ENCODE data around the gene PTOV1. TPM values are rescaled to one million over a fixed set of nuclear protein-coding genes. Genes with fewer than 3 reads are reported as not detected.

Gene PTOV1
- total and polyA plus RNA-seq, 2 of the 8 experiments (the other 6 are each of a cell fraction or from before 2014, with no cell fraction given), result 147 to 251 TPM

DNA sequence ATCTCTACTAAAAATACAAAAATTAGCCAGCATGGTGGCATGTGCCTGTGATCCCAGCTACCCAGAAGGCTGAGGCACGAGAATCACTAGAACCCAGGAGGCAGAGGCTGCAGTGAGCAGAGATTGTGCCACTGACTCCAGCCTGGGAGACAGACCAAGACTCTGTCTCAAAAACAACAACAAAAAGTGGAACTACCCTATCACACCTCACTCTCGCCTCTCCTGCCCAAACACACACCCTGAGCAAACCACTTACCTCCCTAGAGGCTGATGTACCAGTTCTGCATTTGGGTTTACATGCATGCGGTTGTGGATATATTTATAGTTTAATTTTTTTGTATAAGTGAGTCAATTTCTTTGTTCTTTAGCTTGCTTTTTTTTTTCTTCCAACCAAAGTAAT is 7.7 kb upstream of the PTOV1 start:
- CTCF ChIA-PET (ENCODE audit: partially characterized antibody), result interaction anchor here (2.1 kb wide), 1 partner anchor 38 kb away, joined by 4 read pairs; no protein-coding TSS in a partner anchor
- no peak for FAIRE-seq
- 92% methylated on average over 3 of the region's 3 CpGs; no CpG with 5 or more reads in 1 of the 2 experiments for WGBS, 2 experiments (ENCODE audit: extremely low coverage in 1 of 2, insufficient coverage in 1 of 2, insufficient read length in 1 of 2, insufficient replicate concordance in 2 of 2, low coverage in 1 of 2, low lambda C conversion rate in 2 of 2, missing lambda C conversion rate in 1 of 2)

More for the DNA sequence above, 7.7 kb upstream of the PTOV1 start:
- no peaks in the 10 kb centered on the region for H3K79me2 ChIP-seq (ENCODE audit: control insufficient read depth in 1 of 2, insufficient read depth in 2 of 2, low read length in 2 of 2)
- no peak overlapping the region for H2BK12ac ChIP-seq (ENCODE audit: low read depth, low read length)
- H3K14ac ChIP-seq (ENCODE audit: insufficient read length), result no peak overlapping the region
- H2BK5ac ChIP-seq (ENCODE audit: low read depth, low read length), result no peak overlapping the region
- H3K23ac ChIP-seq (ENCODE audit: insufficient read length), result no peak overlapping the region
- H3K9me3 ChIP-seq (ENCODE audit: insufficient read depth in 2 of 2, low read depth in 1 of 2, low read length in 1 of 2), result no peaks in the 10 kb centered on the region
- no peak overlapping the region for H4K91ac ChIP-seq (replicated peaks; ENCODE audit: insufficient read length, low read length)
- H3K36me3 ChIP-seq (ENCODE audit: control insufficient read depth in 2 of 4, insufficient read depth in 4 of 4, low read length in 3 of 4), result peaks cover 2 to 9% (median 6%) of the 10 kb centered on the region in 4 experiments; a peak in 5 of 8 replicates
- H2BK20ac ChIP-seq (ENCODE audit: low read length), result no peak overlapping the region
- POLR2A ChIA-PET (ENCODE audit: partially characterized antibody), result interaction anchor here (0.6 to 3.3 kb wide), 4 partner anchors 11 to 65 kb away, joined by 3 to 12 read pairs (median 5); no protein-coding TSS in a partner anchor
- no peaks in the 10 kb centered on the region for H3K23me2 ChIP-seq (ENCODE audit: low read depth, low read length)
- peaks cover 0 to 2% of the 10 kb centered on the region in 2 experiments for H4K20me1 ChIP-seq (replicated peaks in 1 of 2; ENCODE audit: control insufficient read depth in 1 of 2, insufficient read depth in 2 of 2, low read length in 2 of 2)
- no peak overlapping the region for H2BK120ac ChIP-seq (replicated peaks; ENCODE audit: low read depth, low read length)
- no peak overlapping the region for H4K5ac ChIP-seq (ENCODE audit: insufficient read length, low read depth, low read length)
- H2BK15ac ChIP-seq (ENCODE audit: low read length), result no peak overlapping the region
- no peak overlapping the region for H3K4ac ChIP-seq (replicated peaks; ENCODE audit: insufficient read length, low read depth, low read length)
- H4K8ac ChIP-seq (ENCODE audit: extremely low read depth, insufficient read depth, low read length), result no peak overlapping the region
- no peaks in the 10 kb centered on the region for H3K4me1 ChIP-seq (replicated peaks in 1 of 4; ENCODE audit: control insufficient read depth in 3 of 4, insufficient read depth in 4 of 4, low read length in 3 of 4)
- H3K56ac ChIP-seq (replicated peaks; ENCODE audit: insufficient read length, low read depth, low read length), result no peak overlapping the region
- H3K4me3 ChIP-seq (ENCODE audit: extremely low read depth in 1 of 4, insufficient read depth in 2 of 4, low read depth in 3 of 4, low read length in 4 of 4), result no peak overlapping the region
- TF ChIP-seq BCL11A (IDR thresholded peaks at IDR 0.05; ENCODE audit: low read depth in 2 of 2, low read length in 2 of 2), result no peak
- TF ChIP-seq CEBPB (IDR thresholded peaks at IDR 0.05; ENCODE audit: low read depth, low read length), result no peak
- no peak for TF ChIP-seq SAP30 (IDR thresholded peaks at IDR 0.05; ENCODE audit: insufficient read depth, insufficient replicate concordance, low read length)
- TF ChIP-seq, protein P1, sequence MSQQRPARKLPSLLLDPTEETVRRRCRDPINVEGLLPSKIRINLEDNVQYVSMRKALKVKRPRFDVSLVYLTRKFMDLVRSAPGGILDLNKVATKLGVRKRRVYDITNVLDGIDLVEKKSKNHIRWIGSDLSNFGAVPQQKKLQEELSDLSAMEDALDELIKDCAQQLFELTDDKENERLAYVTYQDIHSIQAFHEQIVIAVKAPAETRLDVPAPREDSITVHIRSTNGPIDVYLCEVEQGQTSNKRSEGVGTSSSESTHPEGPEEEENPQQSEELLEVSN (IDR thresholded peaks at IDR 0.05), result no peak
- no peak for TF ChIP-seq HDAC6 (IDR thresholded peaks at IDR 0.05; ENCODE audit: low read depth, low read length)
- TF ChIP-seq FOSL1 (IDR thresholded peaks at IDR 0.05; ENCODE audit: insufficient read depth, low read depth, low read length), result no peak
- no peak overlapping the region for H2AFZ ChIP-seq (ENCODE audit: low read length)
- H3K4me2 ChIP-seq (ENCODE audit: insufficient read depth in 1 of 2, low read depth in 2 of 2, low read length in 2 of 2), result no peak overlapping the region
- DNase-seq (ENCODE audit: low read depth in 1 of 2, low spot score in 2 of 2), result no peak
- H3K27me3 ChIP-seq (replicated peaks in 1 of 4; ENCODE audit: control insufficient read depth in 3 of 4, extremely low read depth in 1 of 4, insufficient read depth in 3 of 4, low read length in 3 of 4), result no peaks in the 10 kb centered on the region
- peaks cover 3% of the 10 kb centered on the region; the same call in 1 of the 2 replicates for H3K79me1 ChIP-seq (ENCODE audit: low read depth, low read length)
- H3K9ac ChIP-seq (replicated peaks in 1 of 4; ENCODE audit: extremely low read depth in 1 of 4, low read depth in 3 of 4, low read length in 3 of 4), result no peak overlapping the region
- H3K18ac ChIP-seq (ENCODE audit: extremely low read depth, low read length), result no peak overlapping the region
- no peak overlapping the region for H2AK5ac ChIP-seq (ENCODE audit: low read depth, low read length)
- no peak overlapping the region for H3K27ac ChIP-seq (ENCODE audit: low read depth, low read length)

Measured in H1 (cell line).